EL (cell line): ENCODE measurements around the gene GAD1.
A peak's percentile ranks its signal among the peaks of the same experiment; 100 is the strongest.

Experiments
- DNase-seq: peaks from one replicate; pipeline ENCODE4 v3.0.0-alpha.2; 2016

The GAD1 gene

GRCh38 chr2:170818036-170818751 is 1.5 kb downstream of the GAD1 start:
- peak; percentile 13 for DNase-seq

DNA sequence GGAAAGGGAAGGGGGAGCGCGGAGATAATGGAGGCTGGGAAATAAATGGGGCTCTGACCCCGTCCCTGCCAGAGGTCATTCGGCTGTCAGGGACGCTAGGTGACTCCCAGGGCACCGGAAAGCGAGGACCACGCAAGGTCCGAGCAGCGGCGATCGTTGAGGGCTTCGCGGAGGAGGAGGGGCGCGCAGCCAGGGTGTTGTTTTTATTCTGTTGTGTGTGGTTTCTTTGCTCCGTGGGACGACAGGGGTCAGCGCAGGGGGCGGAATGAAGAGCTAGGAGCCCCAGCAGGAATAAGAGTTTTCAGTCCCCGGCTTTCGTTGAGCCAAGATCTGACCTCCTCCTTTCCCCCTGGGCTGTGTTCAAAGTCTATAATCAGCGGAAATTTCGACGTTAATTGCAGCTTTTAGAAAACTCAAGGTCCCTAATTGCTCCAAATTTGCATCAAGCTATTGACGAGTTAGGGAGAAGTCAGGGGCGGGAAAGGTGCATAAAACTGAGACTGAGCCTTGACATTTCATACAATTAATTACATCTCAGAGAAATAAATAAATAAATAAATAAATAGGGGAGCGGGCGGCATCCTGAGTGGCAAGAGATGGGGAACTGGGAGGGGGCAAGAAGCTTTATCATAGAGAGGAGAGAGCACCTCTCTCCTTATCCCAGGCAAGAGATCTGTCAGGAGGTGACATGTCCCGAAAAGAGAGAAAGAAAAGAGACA is 2.2 kb downstream of the GAD1 start:
- DNase-seq: no peak

DNA sequence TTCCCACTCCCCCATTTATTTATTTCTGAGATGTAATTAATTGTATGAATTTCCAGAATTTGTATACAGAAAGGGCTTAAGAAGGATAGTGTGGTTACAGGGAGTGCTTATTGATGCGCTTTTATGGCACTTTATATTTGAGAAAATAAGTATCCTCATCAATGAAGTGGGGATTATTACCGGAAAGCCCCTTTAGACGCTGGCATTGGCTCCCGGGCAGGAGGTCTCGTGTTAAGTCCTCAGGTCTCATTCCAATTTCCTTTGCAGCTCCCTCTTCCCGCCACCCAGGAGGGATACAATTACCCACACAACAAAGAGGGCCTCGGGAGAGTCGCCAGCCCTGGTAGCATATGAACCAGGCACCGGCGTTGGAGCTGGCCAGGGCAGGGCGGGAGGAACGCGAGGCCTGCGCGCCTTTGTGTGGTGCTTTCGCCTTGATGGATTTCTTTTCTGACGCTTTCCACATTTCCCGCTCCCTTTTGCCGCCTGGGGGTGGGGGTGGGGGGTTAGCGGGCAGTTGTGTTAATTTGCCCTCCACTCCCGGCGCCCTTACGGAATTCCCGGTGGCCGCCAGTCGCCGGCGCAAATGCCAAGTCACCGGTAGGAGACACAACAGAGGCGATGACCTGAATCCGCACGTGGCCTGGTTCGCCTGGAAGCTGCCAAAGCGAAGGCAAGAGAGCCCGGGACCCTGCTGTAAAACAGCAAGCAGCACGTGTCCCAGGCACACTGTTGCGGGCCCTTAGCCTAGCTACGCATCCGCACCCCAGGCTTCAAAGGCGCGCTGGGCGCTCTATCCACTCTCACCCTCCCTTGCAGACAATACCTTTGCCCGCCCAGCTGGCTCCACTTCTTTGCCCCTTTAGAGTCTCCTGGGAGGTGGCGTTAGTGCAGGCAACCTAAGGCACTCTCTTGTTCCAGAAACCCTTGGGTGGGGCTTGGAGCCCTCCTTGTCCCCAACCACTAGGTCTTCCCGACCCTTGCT is 3.3 kb downstream of the GAD1 start:
- no peak for DNase-seq

- DNase-seq: no peak
Measured at GRCh38 chr2:170820757-170821530, 4.3 kb downstream of the GAD1 start.

- DNase-seq: no peak
Measured at GRCh38 chr2:170821531-170822289, 5.0 kb downstream of the GAD1 start.

DNA sequence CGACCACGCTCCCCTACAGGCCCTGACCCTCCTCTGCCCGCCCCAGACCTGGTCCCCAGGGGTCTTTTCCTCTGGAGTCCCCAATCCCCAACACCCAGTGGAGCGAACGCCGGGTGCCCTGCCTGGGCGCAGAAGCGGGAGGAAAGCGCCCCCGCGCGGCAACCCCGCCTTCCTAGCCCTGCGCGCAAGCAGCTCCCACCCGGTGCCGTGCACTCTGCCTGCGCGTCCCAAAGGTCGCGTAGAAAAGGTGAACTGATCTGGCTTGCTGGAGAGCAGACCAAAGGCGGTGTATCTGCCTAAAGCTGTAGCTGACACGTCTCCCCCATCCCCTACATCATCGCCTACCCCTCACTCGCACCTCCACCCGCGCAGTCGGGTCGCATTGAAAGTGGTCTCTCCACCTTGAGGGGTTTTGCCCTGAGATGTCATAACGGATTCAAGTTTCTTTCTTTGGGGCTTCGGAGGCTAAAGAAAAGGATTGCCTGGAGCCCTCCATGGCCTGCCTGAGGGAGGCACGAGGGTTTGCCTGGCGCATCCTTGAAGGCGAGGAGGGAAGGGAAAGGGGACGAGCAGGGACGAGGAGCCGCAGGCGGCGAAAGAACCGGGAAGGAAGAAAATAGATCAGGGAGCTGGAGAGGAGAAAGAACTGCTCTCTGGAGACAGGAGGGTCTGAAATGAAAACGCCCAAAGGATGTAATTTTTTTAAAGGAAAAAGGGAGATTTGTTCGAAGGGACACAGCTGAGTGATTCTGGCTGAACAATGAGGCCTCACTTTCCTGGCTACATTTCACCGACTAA is 5.8 kb downstream of the GAD1 start:
- DNase-seq: peak; percentile 15

- DNase-seq: peak; percentile 31
Measured at GRCh38 chr2:170823088-170823897, 6.6 kb downstream of the GAD1 start.

DNA sequence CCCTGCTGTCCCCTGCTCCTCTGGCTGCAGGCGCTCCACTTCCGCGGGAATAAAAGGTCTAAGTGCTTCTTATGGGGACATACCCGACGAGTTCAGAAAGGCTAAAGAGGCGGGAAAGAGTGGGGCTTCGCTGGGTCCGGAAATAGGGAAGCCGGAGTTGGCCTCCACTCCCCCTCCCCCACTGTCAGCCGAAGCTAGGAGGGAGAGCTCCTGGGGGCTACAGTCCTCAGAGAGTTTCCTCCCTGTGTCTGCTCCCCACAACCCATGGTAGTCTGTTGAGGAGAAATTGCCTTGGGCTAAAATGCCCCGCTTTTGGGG is 7.2 kb downstream of the GAD1 start:
- DNase-seq: no peak

GRCh38 chr2:170824526-170825015 is 7.9 kb downstream of the GAD1 start:
- no peak for DNase-seq

DNA sequence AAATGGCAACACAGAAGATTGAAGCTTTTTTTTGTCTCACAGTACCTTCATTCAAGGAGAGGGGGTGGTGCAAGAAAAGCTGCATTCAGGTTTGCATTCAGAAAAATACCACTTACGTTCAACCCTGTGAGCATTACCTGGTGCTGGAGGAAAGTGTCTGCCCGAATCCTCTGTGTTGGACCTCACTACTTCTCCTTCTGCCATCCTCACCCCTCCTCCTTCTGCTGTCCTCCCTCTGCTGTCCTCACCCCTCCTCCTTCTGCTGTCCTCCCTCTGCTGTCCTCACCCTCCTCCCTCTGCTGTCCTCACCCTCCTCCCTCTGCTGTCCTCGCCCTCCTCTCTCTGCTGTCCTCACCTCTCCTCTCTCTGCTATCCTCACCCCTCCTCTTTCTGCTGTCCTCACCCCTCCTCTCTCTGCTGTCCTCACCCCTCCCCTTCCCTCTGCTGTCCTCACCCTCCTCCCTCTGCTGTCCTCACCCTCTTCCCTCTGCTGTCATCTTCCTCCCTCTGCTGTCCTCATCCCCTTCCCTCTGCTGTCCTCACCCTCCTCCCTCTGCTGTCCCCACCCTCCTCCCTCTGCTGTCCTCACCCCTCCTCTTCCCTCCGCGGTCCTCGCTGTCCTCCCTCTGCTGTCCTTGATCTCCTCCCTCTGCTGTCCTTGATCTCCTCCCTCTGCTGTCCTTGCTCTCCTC is 11.3 kb downstream of the GAD1 start:
- no peak for DNase-seq

DNA sequence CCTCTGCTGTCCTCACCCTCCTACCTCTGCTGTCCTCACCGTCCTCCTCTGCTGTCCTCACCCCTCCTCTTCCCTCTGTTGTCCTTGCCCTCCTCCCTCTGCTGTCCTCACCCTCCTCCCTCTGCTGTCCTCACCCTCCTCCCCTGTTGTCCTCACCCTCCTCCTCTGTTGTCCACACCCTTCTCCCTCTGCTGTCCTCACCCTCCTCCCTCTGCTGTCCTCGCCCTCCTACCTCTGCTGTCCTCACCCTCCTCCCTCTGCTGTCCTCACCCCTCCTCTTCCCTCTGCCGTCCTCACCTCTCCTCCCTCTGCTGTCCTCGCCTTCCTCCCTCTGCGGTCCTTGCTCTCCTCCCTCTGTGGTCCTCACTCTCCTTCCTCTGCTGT is 11.8 kb downstream of the GAD1 start:
- no peak for DNase-seq

DNA sequence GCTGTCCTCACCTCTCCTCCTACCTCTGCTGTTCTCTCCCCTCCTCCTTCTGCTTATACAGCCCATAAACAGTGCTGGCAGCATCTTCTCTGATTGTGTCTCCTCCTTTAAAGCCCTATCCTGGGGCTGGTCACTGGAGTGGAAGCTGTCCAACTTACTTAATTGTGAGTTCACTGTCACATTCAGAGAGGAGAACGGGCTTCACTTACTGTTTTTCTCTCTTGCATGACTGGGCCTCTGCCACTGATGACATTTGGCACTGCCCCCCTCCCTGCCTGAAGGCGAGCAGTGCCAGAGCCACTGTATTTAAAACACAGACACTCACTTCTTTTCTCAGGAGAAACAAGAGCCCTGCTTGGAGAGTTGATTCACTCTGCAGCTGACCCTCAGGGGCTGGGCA is 12.3 kb downstream of the GAD1 start:
- DNase-seq: no peak

DNA sequence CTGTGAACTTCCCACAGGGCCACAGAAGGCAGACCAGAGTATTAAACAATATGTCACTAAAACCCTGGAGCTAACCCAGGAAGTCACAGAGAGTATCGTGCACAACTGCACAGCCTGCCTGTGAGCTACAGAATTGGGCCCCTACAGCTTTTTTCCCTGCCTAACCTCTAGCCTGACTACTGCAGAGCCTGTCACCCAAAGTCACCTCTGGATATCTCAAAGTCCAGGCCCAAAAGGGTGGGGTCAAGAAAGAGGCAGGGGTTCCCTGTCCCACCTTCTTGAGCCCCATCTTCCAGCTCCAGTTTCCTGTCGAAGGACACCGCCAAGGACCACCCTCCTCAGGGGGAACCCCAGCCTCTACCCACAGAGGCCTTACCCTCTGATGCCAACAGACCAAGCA is 13.5 kb downstream of the GAD1 start:
- DNase-seq: no peak

DNA sequence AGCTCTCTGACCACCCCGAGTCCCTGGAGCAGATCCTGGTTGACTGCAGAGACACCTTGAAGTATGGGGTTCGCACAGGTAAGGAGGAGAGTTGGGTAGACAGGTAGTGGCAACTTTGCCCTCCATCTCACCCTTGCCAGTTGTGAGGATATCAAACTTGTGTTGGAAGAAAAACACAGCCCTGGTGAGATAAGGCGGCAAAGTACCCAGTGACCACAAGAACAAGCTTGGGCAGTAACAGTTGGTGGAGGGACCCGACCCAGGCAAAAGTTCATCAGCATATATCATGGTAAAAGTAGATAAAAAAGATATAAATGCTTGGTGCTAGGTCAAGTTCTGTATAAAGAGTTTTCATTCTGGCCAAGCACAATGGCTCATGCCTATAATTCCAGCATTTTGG is 14.4 kb downstream of the GAD1 start:
- DNase-seq: no peak

DNA sequence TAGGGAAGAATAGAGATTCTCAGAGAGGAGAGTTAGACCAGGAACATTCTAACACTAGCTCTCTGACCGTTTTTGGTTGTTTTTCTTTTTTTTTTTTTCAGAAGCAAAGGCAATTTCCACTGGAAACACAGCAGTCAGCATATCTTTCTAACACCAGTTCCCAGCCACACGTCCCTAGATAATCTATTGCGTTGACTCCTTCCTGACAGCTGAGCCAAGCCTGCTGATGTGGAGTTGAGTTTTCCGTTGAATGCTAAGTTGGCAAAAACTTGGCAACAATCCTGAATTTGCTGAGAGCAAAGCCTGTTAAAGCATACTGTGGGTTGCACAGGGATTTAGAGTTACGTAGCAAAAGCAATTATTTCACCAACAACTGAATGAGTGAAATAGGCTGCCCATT is 19.3 kb downstream of the GAD1 start:
- DNase-seq: no peak

- DNase-seq: no peak
Measured at GRCh38 chr2:170840717-170841210, 24.1 kb downstream of the GAD1 start.

GRCh38 chr2:170842785-170843184 is 26.1 kb downstream of the GAD1 start:
- DNase-seq: peak; percentile 71

- DNase-seq: peak; percentile 88
Measured at GRCh38 chr2:170843656-170844055, 27.0 kb downstream of the GAD1 start.

DNA sequence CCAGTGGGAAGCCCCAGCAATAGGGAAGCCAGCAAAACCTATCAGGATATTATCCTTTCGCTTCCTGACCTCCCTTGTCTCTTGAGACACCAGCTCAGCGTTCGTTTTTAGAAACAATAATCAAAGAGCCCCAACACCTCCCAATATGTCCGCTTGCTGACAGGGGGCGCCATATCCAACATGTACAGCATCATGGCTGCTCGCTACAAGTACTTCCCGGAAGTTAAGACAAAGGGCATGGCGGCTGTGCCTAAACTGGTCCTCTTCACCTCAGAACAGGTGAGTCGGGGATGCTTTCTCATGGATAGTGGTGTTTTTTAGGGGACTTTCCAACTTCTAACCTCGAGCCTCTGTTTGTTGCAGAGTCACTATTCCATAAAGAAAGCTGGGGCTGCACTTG is 28.7 kb downstream of the GAD1 start:
- no peak for DNase-seq
